Hepatocyte (in vitro differentiated cells): Measurements from ENCODE around the gene MBNL1. TPM values are rescaled to one million over a fixed set of nuclear protein-coding genes. Genes with fewer than 3 reads are reported as not detected.

Experiments used
- DNase-seq: peaks from one replicate; pipeline ENCODE4 v3.0.0-alpha.2; 2016; ENCODE audit warnings: low spot score
- H2AFZ ChIP-seq: fragments of 200-600 bp; sonication (generic); 2 replicates; pipeline ENCODE4 v1.6.0; 2016; ENCODE audit warnings: antibody characterized with exemption, mild to moderate bottlenecking
- H3K27ac ChIP-seq: fragments of 200-600 bp; sonication (generic); 2 replicates; pipeline ENCODE4 v1.5.1; 2016; ENCODE audit warnings: mild to moderate bottlenecking
- H3K27me3 ChIP-seq: fragments of 200-600 bp; sonication (generic); 2 replicates; pipeline ENCODE4 v1.6.1; 2016
- H3K36me3 ChIP-seq: fragments of 200-600 bp; sonication (generic); replicated peaks from 2 replicates; pipeline ENCODE4 v1.5.1; 2016; ENCODE audit warnings: low read depth; ENCODE audit not compliant: insufficient read depth
- H3K4me1 ChIP-seq: fragments of 200-600 bp; sonication (generic); 2 replicates; pipeline ENCODE4 v1.5.1; 2016; ENCODE audit warnings: mild to moderate bottlenecking, moderate library complexity; ENCODE audit not compliant: insufficient read depth
- H3K4me2 ChIP-seq: fragments of 200-600 bp; sonication (generic); 2 replicates; pipeline ENCODE4 v1.6.0; 2016
- H3K4me3 ChIP-seq: fragments of 200-600 bp; sonication (generic); 2 replicates; pipeline ENCODE4 v1.5.1; 2016; ENCODE audit warnings: mild to moderate bottlenecking
- H3K79me2 ChIP-seq: fragments of 200-600 bp; sonication (generic); 2 replicates; pipeline ENCODE4 v1.6.0; 2017; ENCODE audit warnings: mild to moderate bottlenecking
- H3K9me2 ChIP-seq: fragments of 200-600 bp; sonication (generic); replicated peaks from 2 replicates; pipeline ENCODE4 v1.6.0; 2017; ENCODE audit warnings: mild to moderate bottlenecking; ENCODE audit not compliant: insufficient read depth
- H3K9me3 ChIP-seq: fragments of 200-600 bp; sonication (generic); 2 replicates; pipeline ENCODE4 v1.5.1; 2016; ENCODE audit warnings: low read depth, mild to moderate bottlenecking
- H4K20me1 ChIP-seq: fragments of 200-600 bp; sonication (generic); 2 replicates; pipeline ENCODE4 v1.6.0; 2016; ENCODE audit warnings: mild to moderate bottlenecking; ENCODE audit not compliant: insufficient read depth, poor library complexity, severe bottlenecking
- EZH2 ChIP-seq: fragments of 200-600 bp; sonication (generic); IDR thresholded peaks from 2 replicates; pipeline ENCODE4 v1.6.1; 2016; ENCODE audit warnings: antibody characterized with exemption, mild to moderate bottlenecking, borderline replicate concordance
- EZH2phosphoT487 ChIP-seq: fragments of 200-600 bp; sonication (generic); IDR thresholded peaks from one replicate; pipeline ENCODE4 v1.6.1; 2018; ENCODE audit warnings: antibody characterized with exemption, mild to moderate bottlenecking, low read depth, moderate library complexity; ENCODE audit not compliant: unreplicated experiment, severe bottlenecking
- WGBS: methylation state at CpG from one replicate; pipeline ENCODE4 v1.1.6; 2016; ENCODE audit warnings: low lambda C conversion rate; ENCODE audit errors: missing lambda C conversion rate; 5-methylcytosine and 5-hydroxymethylcytosine counted together
- polyA plus RNA-seq: library from polyadenylated mRNA; unstranded; fragments of >200 nt; fragmentation: Nextera tagmentation; extraction: Ambion mirVana; gene quantifications from 2 replicates; pipeline ENCODE4 v1.2.1, GENCODE V29; 2016
- total RNA-seq: library from RNA; depleted of rRNA; stranded (reverse); fragments of >200 nt; gene quantifications from 2 replicates; pipeline ENCODE4 v1.2.3, GENCODE V29; 2014
- TF ChIP-seq, protein P1 (sequence below): fragments of 200-600 bp; sonication (generic); IDR thresholded peaks from 2 replicates; pipeline ENCODE4 v1.5.1; 2016; ENCODE audit warnings: antibody characterized with exemption, mild to moderate bottlenecking; ENCODE audit not compliant: poor library complexity

MBNL1 gene
- total and polyA plus RNA-seq, 2 experiments from 2014 or later, result 20.5 to 104 TPM

GRCh38 chr3:152316318-152316717 is 47.6 kb downstream of the MBNL1 start:
- H3K4me1 ChIP-seq, result peaks cover 5% of the 10 kb centered on the region
- TF ChIP-seq EZH2phosphoT487 (no peak), EZH2 (no peak)
- TF ChIP-seq, protein P1, sequence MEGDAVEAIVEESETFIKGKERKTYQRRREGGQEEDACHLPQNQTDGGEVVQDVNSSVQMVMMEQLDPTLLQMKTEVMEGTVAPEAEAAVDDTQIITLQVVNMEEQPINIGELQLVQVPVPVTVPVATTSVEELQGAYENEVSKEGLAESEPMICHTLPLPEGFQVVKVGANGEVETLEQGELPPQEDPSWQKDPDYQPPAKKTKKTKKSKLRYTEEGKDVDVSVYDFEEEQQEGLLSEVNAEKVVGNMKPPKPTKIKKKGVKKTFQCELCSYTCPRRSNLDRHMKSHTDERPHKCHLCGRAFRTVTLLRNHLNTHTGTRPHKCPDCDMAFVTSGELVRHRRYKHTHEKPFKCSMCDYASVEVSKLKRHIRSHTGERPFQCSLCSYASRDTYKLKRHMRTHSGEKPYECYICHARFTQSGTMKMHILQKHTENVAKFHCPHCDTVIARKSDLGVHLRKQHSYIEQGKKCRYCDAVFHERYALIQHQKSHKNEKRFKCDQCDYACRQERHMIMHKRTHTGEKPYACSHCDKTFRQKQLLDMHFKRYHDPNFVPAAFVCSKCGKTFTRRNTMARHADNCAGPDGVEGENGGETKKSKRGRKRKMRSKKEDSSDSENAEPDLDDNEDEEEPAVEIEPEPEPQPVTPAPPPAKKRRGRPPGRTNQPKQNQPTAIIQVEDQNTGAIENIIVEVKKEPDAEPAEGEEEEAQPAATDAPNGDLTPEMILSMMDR, result no peak
- H3K79me2 ChIP-seq, result peaks cover 92% of the 10 kb centered on the region
- no peak overlapping the region for H3K27ac ChIP-seq
- 96% methylated on average over 1 of the region's 1 CpG for WGBS
- H3K4me3 ChIP-seq, result no peak overlapping the region
- no peak for DNase-seq
- H3K36me3 ChIP-seq, result no peaks in the 10 kb centered on the region
- H2AFZ ChIP-seq, result no peak overlapping the region
- H4K20me1 ChIP-seq, result peaks cover 8% of the 10 kb centered on the region
- no peaks in the 10 kb centered on the region for H3K9me2 ChIP-seq
- H3K27me3 ChIP-seq, result no peaks in the 10 kb centered on the region
- no peak overlapping the region for H3K4me2 ChIP-seq
- no peaks in the 10 kb centered on the region for H3K9me3 ChIP-seq

DNA sequence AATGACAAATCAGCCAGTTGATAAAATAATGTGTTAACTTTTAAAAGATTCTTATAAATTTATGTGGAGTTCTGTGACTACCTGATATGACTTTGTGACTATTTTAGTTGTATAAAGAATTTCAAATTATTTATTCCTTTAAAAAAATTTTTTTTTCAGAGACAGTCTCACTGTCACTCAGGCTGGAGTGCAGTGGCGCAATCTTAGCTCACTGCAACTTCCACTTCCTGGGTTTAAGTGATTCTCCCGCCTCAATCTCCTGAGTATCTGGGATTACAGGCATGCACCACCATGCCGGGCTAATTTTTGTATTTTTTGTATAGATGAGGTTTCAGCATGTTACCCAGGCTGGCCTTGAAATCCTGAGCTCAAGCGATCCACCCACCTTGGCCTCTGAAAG is 48.5 kb downstream of the MBNL1 start:
- H4K20me1 ChIP-seq, result peaks cover 8% of the 10 kb centered on the region
- no peaks in the 10 kb centered on the region for H3K27me3 ChIP-seq
- no peak overlapping the region for H2AFZ ChIP-seq
- no peak overlapping the region for H3K4me3 ChIP-seq
- no peak overlapping the region for H3K4me2 ChIP-seq
- TF ChIP-seq, protein P1, result no peak
- TF ChIP-seq EZH2phosphoT487 (no peak), EZH2 (no peak)
- H3K4me1 ChIP-seq, result peaks cover 5% of the 10 kb centered on the region
- H3K9me3 ChIP-seq, result no peaks in the 10 kb centered on the region
- DNase-seq, result no peak
- no peaks in the 10 kb centered on the region for H3K36me3 ChIP-seq
- peaks cover 95% of the 10 kb centered on the region for H3K79me2 ChIP-seq
- H3K9me2 ChIP-seq, result no peaks in the 10 kb centered on the region
- no peak overlapping the region for H3K27ac ChIP-seq
- 94% methylated on average over 4 of the region's 4 CpGs for WGBS

- Histone ChIP-seq H3K79me2 (peaks cover 95% of the 10 kb centered on the region), H3K4me1 (peaks cover 5% of the 10 kb centered on the region), H3K4me2 (no peak overlapping the region), H3K4me3 (no peak overlapping the region), H3K36me3 (no peaks in the 10 kb centered on the region), H3K9me2 (no peaks in the 10 kb centered on the region), H2AFZ (no peak overlapping the region), H3K9me3 (no peaks in the 10 kb centered on the region), H3K27ac (no peak overlapping the region), H4K20me1 (peaks cover 8% of the 10 kb centered on the region), H3K27me3 (no peaks in the 10 kb centered on the region)
- DNase-seq, result no peak
- 80% methylated on average over 4 of the region's 4 CpGs for WGBS
- TF ChIP-seq, protein P1, result no peak
- TF ChIP-seq EZH2phosphoT487, result no peak
- no peak for TF ChIP-seq EZH2
Measured at GRCh38 chr3:152317956-152318355, 49.2 kb downstream of the MBNL1 start.

GRCh38 chr3:152318512-152318911 is 49.8 kb downstream of the MBNL1 start:
- H3K4me1 ChIP-seq, result peaks cover 4% of the 10 kb centered on the region
- no peak for DNase-seq
- H3K27ac ChIP-seq, result no peak overlapping the region
- no peak overlapping the region for H3K4me2 ChIP-seq
- TF ChIP-seq EZH2phosphoT487, result no peak
- no peak for TF ChIP-seq EZH2
- TF ChIP-seq, protein P1, result no peak
- no peaks in the 10 kb centered on the region for H3K9me2 ChIP-seq
- H3K27me3 ChIP-seq, result no peaks in the 10 kb centered on the region
- no peaks in the 10 kb centered on the region for H3K36me3 ChIP-seq
- H2AFZ ChIP-seq, result no peak overlapping the region
- H3K4me3 ChIP-seq, result no peak overlapping the region
- H3K79me2 ChIP-seq, result peaks cover 95% of the 10 kb centered on the region
- H4K20me1 ChIP-seq, result peaks cover 8% of the 10 kb centered on the region
- H3K9me3 ChIP-seq, result no peaks in the 10 kb centered on the region
